Neural cell (in vitro differentiated cells): Measurements from ENCODE around the gene NKX2-8.

Source experiments
- EZH2 ChIP-seq: fragments of 200-600, 300-800 bp; shearing (Covaris generic), sonication (generic); IDR thresholded peaks from 2 replicates; pipeline ENCODE4 v1.6.1; 2014; ENCODE audit warnings: antibody characterized with exemption, low read length, borderline replicate concordance, mild to moderate bottlenecking; ENCODE audit not compliant: insufficient read depth, poor library complexity, severe bottlenecking
- POLR2AphosphoS5 ChIP-seq: IDR thresholded peaks from 2 replicates; pipeline ENCODE4 v1.6.1; 2012
- TF ChIP-seq, protein P1 (sequence below): fragments of 450-650 bp; IDR thresholded peaks from 2 replicates; pipeline ENCODE4 v1.5.1; 2014; ENCODE audit warnings: antibody characterized with exemption, mild to moderate bottlenecking, moderate library complexity; ENCODE audit not compliant: poor library complexity, severe bottlenecking
- TF ChIP-seq, protein P2 (sequence below): IDR thresholded peaks from 2 replicates; pipeline ENCODE4 v1.6.1; 2012; ENCODE audit warnings: borderline replicate concordance

DNA sequence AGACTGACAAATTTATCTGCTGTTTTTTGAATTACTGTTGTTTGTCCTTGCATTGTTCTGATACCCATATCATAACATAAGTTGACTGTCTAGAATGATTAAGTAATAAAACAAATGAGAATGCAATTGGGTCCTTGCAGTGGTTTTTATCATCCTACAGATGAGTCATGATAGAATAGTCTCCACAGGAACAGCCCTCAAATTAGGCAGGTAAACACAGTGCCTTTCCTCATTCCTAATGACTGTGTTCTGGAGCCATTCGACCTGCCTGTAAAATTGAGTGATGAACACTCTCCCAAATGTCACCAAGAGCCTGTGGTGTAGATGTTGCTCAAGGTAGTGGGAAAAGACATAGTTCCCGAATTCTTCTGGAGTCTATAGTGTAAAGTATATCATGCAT is 12.3 kb downstream of the NKX2-8 start:
- TF ChIP-seq, protein P1, sequence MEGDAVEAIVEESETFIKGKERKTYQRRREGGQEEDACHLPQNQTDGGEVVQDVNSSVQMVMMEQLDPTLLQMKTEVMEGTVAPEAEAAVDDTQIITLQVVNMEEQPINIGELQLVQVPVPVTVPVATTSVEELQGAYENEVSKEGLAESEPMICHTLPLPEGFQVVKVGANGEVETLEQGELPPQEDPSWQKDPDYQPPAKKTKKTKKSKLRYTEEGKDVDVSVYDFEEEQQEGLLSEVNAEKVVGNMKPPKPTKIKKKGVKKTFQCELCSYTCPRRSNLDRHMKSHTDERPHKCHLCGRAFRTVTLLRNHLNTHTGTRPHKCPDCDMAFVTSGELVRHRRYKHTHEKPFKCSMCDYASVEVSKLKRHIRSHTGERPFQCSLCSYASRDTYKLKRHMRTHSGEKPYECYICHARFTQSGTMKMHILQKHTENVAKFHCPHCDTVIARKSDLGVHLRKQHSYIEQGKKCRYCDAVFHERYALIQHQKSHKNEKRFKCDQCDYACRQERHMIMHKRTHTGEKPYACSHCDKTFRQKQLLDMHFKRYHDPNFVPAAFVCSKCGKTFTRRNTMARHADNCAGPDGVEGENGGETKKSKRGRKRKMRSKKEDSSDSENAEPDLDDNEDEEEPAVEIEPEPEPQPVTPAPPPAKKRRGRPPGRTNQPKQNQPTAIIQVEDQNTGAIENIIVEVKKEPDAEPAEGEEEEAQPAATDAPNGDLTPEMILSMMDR = no peak
- no peak for TF ChIP-seq EZH2
- no peak for TF ChIP-seq POLR2AphosphoS5
- TF ChIP-seq, protein P2, sequence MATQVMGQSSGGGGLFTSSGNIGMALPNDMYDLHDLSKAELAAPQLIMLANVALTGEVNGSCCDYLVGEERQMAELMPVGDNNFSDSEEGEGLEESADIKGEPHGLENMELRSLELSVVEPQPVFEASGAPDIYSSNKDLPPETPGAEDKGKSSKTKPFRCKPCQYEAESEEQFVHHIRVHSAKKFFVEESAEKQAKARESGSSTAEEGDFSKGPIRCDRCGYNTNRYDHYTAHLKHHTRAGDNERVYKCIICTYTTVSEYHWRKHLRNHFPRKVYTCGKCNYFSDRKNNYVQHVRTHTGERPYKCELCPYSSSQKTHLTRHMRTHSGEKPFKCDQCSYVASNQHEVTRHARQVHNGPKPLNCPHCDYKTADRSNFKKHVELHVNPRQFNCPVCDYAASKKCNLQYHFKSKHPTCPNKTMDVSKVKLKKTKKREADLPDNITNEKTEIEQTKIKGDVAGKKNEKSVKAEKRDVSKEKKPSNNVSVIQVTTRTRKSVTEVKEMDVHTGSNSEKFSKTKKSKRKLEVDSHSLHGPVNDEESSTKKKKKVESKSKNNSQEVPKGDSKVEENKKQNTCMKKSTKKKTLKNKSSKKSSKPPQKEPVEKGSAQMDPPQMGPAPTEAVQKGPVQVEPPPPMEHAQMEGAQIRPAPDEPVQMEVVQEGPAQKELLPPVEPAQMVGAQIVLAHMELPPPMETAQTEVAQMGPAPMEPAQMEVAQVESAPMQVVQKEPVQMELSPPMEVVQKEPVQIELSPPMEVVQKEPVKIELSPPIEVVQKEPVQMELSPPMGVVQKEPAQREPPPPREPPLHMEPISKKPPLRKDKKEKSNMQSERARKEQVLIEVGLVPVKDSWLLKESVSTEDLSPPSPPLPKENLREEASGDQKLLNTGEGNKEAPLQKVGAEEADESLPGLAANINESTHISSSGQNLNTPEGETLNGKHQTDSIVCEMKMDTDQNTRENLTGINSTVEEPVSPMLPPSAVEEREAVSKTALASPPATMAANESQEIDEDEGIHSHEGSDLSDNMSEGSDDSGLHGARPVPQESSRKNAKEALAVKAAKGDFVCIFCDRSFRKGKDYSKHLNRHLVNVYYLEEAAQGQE = no peak
